ENCODE results near the gene U2AF2.

Gene U2AF2

DNA sequence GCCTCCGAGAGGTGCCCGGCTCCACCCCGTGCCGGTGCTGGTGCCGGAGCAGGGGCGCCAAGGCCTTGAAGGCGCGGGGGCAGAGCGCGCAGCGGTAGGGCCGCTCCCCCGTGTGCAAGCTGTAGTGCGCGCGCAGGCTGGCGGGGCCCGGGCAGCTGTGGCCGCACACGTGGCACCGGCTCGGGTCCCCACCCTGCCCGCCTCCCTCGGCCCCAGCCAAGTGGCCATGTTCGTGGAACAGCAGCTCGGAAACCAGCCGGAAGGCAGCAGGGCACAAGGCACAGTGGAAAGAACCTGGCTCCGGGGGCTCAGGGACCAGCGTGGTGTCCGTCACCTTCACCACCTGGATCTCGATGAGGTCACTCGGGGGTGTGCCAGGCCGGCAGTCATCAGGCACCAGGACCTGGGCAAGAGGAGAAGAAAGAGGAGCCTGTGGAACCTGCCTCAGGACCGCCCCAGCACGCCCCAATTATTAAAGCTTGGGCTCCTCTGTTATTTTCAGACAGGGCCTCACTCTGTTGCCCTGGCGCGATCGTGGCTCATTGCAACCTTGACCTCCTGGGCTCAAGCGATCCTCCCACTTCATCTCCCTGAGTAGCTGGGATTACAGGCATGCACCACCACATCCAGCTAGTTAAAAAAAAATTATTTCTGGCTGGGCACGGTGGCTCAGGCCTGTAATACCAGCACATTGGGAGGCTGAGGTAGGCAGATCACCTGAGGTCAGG is 32.4 kb upstream of the U2AF2 start:
- no peak for DNase-seq

DNA sequence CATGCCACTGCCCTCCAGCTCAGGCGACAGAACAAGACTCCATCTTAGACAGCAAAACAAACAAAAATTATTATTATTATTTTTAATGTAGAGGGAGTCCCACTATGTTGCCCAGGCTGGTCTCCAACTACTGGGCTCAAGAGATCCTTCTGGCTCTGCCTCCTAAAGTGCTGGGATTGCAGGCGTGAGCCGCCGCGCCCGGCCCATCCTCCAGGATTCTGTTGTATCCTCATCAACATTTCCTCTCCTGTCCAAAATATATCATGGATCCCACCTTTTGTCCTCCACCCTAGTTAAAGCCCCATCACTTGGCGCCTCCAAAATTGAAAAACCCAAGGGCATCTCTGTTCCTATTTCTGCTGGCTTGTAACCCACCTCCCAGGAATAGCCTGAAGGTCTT is 31.7 kb upstream of the U2AF2 start:
- DNase-seq = no peak

DNA sequence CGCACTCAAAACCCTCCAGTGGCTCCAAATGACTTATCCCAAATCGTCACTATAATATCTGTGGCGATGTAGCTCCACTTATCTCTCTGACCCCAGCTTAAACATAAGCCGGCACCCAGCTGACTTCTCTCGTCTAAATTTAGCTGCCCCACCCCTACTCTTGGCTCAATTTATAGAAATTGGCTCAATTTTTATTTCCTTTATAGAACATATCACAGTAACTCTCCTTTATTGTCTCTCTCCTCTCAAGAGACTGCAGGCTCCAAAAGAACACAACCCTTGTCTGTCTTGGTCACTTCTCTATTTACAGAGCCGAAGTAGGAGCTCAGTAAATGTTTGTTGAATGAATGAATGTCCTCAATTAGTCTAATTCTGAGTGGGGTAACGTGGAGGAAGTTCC is 31.3 kb upstream of the U2AF2 start:
- DNase-seq = no peak

DNA sequence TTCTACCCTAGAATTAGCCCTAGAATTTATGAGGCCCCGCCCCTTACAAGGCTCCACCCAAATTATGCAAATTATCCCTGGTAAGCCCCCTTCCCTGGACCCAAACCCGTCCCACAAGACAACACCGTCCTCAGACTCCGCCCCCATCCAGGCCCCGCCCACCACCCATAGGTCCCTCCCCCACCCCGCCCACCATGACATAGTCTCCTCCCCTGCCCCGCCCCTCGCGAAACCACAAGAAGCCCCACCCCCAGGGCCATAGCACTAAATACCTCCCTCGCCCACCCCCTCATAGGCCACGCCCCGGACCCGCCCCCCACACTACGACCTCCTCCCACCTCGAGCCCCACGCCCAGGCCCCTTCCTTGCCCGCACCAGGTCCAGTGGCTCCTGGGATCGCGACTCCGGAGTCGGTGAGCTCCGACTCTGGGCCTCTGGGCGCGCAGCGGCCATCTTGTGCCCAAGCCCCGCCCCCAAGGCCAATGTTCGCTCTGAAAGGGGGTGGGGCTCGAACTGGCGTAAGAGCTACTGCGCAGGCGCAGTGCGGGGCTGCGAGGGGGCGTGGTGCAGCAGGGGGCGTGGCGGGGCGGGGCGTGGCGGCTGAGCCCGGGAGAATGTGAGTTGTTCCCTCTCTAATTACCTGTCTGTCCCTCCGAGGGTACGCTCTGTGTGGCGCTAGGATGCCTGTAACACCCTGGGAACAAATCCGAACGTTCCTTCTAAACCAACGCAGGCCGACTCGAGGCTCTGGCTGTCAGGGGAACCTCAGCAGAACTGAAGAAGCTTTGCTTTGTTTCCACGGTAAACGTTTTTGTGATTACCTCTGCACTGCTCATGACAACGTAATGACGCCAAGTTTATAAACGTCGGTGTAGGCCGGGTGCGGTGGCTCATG is 30.5 kb upstream of the U2AF2 start, which contains the start of gene ZNF784:
TSS of gene ZNF784 (minus strand) at position 458 of the 895 bp plus-strand sequence. CDS start at position 453, 5 bp downstream.
- peak; percentile 90 for DNase-seq

DNA sequence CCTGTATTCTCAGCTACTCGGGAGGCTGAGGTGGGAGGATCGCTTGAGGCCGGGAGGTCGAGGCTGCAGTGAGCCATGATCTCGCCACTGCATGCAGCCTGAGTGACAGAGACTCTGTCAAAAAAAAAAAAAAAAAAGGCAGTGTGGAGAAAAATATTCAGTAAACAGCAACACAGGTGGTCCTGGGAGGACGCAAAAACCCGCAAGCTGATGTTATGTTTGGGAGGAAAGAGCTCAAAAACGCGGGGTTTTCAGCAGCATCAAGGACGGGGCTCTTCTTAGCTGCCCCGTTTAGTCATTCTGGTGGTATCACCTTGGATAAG is 29.9 kb upstream of the U2AF2 start:
- DNase-seq = no peak

DNA sequence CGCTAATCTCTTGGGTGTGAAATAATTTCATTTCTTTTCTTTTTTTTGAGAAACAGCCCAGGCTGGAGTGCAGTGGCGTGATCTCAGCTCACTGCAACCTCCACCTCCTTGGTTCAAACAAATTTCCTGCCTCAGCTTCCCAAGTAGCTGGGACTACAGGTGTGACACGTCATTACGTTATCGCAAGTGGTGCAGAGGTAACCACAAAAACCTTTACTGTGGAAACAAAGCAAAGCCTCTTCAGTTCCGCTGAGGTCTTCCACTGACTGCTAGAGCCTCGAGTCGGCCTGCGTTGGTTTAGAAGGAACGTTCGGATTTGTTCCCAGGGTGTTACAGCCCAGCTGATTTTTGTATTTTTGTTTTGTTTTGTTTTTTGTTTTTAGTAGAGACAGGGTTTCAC is 28.5 kb upstream of the U2AF2 start:
- DNase-seq = no peak

DNA sequence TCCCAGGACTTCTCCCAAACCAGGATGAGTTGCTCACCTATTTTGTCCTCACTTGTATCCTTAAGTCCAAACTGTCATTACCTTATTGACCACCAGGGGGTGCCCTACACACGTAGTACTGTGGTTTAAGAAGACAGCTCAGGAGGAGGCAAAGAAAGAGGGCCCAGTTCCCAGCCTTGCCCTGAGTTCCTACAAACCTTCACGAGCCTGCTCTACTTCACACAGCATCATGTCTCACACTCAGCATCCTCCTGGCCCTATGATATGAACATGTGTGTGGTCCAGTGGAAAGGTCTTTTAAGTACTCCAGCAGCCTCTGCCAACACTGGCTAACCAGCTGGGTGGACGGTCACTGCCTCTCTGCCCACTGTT is 22.4 kb upstream of the U2AF2 start:
- DNase-seq = peak; percentile 86

DNA sequence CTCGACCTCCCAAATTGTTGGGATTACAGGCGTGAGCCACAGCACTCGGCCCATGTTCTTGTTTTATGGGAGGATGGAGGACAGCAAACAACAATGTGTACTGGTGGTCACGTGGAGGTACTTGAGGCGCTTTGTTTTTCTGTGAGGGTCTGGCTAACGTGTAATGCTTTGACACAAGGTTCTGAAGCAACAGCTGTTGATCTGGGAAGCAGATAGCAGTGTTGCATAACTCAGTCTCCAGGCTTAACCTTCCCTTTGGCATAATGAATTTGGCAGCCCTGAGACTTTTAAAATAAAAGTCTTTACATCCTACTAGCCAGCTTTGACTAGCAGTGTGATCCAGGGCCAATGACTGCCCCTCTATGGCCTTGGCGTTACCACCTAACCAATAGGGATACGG is 21.0 kb upstream of the U2AF2 start:
- DNase-seq = no peak

DNA sequence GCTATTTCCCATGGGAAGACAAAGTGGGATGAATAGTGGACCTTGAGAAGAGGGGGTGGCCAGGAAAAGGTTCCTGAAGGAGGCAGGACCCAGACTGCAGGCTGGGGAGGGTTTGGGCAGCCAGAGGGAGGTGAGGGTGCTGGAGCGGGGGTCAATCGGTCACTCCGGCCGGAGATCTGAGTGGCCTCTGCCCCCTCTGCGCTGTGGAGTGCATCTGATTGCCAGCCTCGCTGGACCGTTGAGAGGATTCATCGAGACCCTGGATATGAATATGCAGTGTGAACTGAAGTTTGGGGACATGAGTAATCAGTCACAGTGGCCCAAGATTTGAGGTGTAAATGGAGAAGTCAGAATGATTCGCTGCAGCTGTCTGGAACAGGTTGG is 19.5 kb upstream of the U2AF2 start:
- DNase-seq = no peak

DNA sequence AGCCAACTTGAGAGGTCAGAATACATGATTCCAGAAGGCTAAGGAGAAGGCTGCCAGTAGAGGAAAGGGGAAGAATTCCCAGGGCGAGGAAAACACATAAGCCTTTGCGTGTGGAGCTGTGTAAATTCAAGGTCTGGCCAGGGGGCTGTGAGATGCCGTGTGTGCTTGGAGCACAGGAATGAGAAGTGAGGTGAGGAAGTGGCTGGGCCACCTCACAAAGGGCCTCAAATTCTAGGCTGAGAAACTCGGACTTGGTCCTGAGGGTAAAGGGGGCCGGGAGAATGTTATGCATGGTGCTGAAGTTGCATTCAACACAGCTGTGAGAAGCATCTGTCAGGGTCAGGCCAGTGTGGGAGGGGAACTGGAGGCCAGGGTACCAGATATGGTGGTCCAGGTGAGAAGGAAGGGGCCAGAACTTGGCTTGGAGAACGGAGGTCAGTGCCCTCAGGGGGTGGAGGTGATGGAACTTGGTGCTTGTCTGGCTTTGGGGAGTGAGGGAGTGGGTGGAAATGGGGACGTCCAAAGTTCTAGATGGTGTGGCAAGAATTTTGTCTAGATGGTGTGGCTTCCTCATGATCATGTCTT is 18.9 kb upstream of the U2AF2 start:
- no peak for DNase-seq

DNA sequence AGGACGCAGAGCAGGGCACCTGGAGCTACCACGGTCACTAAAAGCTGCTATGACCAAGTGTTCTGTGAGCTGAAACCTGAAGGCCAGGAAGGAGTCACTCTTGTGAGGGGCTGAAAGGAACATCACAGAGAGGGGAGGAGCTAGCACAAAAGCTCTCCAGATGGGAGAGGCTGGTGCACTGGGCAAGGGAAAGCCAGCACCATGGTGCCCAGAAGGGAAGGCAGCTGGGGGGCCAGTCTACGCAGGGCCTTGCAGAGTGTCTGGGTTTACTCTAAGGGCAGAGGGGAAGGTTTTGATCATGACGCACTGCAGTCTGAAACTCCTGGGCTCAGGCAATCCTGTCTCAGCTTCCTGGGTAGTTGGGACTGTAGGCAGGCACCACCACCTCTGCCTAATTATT is 18.1 kb upstream of the U2AF2 start:
- no peak for DNase-seq

DNA sequence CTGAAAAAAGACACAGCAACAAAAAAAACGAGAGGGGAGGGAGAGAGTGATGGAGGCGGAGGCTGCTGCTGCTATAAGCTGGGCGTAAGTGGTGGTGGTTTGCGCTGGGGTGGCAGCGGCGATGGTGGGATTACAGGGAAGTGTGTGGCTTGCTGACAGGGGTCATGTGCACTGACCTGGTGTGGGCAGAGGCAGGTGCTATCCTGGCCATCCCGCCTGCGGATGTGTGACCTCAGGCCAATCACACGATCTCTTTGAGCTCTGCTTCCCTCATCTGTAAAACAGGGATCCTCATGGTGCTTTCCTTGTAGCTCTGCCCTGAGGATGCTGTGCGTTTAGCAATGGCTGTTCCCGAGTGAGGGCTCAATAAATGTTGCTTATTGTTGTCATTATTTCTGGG is 17.3 kb upstream of the U2AF2 start:
- no peak for DNase-seq

DNA sequence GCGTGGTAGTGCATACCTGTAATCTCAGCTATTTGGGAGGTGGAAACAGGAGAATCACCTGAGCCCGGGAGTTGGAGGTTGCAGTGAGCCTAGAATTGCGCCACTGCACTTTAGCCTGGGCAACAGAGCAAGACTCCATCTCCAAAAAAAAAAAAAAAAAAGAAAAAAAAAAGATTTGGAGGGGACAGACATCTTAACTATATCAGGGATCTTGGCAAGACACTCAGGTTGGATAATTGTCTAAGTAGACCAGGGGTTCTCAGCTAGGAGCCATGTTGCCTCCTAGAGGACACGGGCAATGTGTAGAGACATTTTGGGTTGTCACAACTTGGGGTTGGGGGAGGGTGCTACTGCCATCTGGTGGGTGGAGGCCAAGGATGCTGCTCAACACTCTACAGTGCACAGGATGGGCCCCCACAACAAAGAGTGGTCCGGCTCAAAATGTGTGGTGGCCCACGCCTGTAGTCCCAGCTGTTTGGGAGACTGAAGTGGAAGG is 15.9 kb upstream of the U2AF2 start:
- DNase-seq = peak; percentile 42

DNA sequence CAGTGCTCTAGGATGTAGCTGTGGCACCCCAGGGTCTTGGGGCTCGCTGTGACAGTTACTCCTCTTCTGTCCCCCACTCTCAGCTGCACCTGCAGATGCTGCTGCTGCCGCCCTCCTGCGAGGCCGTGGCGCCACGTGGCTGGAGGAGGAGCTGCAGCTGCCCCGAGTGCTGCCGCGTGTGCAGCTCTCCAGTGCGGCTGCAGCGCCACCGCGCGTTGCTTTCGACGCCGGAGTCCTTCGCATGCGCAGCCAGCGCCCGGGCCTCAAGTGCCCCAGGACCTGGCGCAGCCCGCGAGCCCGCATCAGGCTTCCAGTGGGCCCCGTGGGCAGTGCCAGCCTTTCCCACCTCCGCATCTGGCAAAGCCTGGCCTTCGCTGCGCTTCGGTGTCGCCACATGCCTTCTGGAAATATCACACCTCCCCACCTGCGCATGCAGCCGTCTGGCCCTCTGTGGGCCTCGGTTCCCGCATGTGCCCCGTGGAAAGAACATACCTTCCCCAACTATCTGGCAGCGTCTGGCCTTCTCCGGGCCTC is 14.7 kb upstream of the U2AF2 start:
- DNase-seq = no peak

DNA sequence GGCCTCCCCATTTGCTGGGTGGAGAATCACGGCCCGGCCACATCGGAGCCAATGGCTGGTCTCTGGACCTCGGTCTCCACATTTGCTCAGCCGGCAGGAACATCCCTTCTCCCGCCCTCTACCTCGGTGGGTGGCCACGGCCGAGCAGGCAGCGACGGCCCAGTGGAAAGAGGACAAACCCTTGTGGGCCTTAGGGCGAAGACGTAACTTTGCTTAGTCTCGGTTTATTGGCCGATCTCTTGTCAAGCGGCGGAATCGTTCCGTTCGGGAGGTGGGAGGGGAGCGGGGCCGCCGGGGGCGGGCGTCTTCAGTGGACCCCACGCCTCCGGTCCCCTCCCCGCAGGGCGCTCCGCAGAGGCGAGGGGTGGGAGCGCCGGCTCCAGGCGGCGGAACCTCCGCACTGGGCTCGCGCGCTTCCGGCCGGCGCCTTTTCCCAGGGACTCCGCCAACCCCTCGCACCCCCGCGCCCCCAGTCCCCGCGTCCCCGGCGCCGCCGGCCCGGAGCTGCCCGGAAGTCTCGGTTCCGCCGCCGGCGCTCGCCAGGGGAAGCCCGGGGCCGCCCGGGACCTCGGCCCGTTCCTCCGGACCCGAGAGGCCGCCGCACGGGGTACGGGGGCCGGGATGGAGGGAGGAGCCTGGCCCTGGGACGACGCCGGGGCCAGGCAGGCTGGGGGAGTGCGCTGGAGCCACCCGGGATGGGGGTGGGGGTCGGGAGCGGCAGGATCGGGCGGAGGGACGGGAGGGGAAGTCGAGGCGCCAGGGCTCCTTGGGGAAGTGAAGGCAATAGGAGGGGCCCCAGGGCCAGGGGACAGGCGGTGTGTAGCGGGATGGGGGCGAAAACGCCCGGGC is 14.0 kb upstream of the U2AF2 start, which contains the start of gene ZNF580:
TSS of gene ZNF580 (plus strand) at position 426 of the 849 bp plus-strand sequence. CDS start 1,507 bp downstream, outside the sequence.
- DNase-seq = peak; percentile 56

DNA sequence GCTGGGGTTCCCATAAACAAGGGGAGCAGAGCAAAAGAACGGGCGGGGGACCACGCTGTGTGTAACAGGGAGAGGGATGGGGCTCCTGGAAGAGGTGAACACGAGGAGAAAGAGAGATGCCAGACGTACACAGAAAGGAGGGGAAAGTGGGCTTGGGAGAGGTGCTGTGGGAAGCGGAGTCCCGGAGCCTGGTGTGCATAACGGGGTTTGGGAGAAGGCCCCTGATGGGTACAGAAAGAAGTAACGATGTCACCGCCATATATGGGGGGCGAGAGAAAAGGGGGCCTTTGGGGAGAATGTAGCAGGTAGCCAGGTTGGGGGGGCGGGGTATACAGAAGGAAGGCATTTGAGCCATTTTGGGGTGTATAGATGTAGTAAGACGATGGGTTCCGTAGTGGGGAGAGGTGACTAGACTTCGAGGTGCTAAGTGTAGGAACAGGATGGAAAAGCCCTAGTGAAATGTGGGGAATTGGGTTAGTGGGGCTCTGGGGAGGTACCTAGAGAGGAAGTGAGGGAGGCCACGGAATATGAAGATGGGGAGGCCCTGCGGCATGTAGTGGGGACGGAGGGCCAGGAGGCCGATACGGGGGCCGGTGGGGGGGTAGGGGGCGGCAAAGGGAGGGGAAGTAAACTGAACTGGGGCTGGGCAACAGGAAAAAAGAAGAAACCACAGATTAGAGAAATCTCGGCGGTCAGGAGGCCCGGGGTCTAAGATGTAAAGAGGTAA is 13.2 kb upstream of the U2AF2 start:
- DNase-seq = no peak

DNA sequence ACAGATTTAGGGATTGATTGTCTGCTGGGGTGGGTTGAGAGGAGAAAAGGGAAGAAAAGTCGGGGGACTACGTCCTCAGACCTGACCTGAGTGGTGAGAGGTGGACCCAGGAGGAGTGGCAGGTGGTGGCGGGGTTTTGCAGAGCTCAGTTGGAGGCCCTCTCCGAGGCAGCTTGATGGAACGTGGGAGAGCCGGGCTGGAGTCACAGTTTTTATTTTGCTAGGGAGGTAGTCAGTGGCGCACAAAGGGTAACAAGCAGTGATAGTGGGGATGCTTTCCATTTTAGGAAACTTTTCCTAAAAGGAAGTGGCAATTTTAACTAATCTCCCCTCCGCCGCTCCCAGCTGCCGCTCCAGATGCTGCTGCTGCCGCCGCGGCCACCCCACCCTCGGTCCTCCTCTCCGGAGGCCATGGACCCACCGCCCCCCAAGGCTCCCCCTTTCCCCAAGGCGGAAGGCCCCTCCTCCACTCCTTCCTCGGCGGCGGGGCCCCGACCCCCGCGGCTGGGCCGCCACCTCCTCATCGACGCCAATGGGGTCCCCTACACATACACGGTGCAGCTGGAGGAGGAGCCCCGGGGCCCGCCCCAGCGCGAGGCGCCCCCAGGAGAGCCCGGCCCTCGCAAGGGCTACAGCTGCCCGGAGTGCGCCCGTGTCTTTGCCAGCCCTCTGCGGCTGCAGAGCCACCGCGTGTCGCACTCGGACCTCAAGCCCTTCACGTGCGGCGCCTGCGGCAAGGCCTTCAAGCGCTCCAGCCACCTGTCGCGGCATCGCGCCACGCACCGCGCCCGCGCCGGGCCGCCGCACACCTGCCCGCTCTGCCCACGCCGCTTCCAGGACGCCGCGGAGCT is 12.5 kb upstream of the U2AF2 start:
- no peak for DNase-seq

DNA sequence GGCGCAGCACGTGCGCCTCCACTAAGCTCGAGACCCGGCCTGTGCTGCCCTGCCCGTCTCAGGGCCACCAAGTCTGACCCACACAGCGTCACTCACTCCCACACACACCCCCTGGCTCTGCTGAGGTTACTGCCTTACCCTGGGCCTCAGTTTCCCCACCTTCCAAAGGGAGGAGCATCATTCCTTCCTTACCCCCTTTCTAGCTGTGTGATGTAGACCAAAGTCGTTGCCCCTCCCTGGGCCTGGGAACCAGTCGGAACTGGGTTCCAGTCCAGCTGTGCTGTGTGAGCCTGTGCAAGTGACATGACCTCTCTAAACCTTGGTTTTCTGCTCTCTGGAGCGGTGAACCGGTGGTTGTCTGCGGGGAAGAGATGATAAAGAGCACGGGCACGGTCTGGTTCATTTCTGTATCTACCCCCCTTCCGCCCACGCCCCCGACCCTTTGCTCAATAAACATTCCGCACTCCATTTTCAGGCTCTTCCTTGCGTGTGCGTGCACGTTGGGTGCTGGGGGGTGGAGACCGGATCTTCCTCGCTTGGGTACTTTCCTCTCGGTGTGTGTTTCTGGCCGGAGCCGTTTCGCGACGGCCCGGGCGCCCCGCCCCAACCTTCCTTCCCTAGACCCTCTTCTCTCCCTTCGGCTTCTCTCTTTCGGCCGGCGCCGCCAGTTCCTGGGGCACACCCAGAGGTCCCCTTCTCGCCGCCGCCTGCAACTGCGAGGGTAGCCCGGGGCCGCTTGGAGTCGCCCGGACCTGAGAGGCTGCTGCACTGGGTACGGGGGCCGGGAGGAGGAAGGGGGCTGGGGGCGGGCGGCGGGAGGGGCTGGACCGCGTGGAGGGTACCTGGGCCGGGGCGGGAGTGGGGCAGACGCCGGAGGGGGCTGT is 11.6 kb upstream of the U2AF2 start, which contains the start of gene ZNF581:
TSS of gene ZNF581 (plus strand) at position 647 of the 884 bp plus-strand sequence. CDS start 923 bp downstream, outside the sequence.
- peak; percentile 38 for DNase-seq

DNA sequence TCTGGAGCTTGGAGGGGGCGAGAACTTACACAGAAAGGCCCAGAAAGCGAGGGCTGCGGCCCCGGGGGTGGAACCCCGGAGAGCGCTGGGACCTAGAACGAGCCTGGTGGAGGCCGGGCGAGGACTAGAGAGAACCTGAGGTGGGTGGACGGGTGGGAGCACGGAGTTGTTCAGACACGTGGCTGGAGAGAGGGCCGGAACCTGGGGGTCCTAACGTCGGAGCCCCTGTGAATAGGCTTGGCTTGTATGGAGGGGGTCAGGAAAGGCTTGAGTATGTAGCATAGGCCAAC is 11.0 kb upstream of the U2AF2 start:
- no peak for DNase-seq
